Neural cell (in vitro differentiated cells): Measurements from ENCODE around the gene TOX2.

Experiments used
- EP300 ChIP-seq: fragments of 450-650 bp; conservative IDR thresholded peaks from 2 replicates; pipeline ENCODE4 v1.6.1; 2014; ENCODE audit warnings: antibody characterized with exemption, mild to moderate bottlenecking, moderate library complexity; ENCODE audit not compliant: poor library complexity, severe bottlenecking
- EZH2 ChIP-seq: fragments of 200-600, 300-800 bp; shearing (Covaris generic), sonication (generic); IDR thresholded peaks from 2 replicates; pipeline ENCODE4 v1.6.1; 2014; ENCODE audit warnings: antibody characterized with exemption, low read length, borderline replicate concordance, mild to moderate bottlenecking; ENCODE audit not compliant: insufficient read depth, poor library complexity, severe bottlenecking
- POLR2AphosphoS5 ChIP-seq: IDR thresholded peaks from 2 replicates; pipeline ENCODE4 v1.6.1; 2012
- RAD21 ChIP-seq: fragments of 450-650 bp; conservative IDR thresholded peaks from 2 replicates; pipeline ENCODE4 v1.6.1; 2014; ENCODE audit warnings: antibody characterized with exemption, mild to moderate bottlenecking, moderate library complexity
- TAF1 ChIP-seq: IDR thresholded peaks from 2 replicates; pipeline ENCODE4 v1.6.1; 2012; ENCODE audit warnings: low read depth
- TF ChIP-seq, protein P1 (sequence below): fragments of 450-650 bp; IDR thresholded peaks from 2 replicates; pipeline ENCODE4 v1.5.1; 2014; ENCODE audit warnings: antibody characterized with exemption, mild to moderate bottlenecking, moderate library complexity; ENCODE audit not compliant: poor library complexity, severe bottlenecking
- TF ChIP-seq, protein P2 (sequence below): IDR thresholded peaks from 2 replicates; pipeline ENCODE4 v1.6.1; 2012; ENCODE audit warnings: borderline replicate concordance

DNA sequence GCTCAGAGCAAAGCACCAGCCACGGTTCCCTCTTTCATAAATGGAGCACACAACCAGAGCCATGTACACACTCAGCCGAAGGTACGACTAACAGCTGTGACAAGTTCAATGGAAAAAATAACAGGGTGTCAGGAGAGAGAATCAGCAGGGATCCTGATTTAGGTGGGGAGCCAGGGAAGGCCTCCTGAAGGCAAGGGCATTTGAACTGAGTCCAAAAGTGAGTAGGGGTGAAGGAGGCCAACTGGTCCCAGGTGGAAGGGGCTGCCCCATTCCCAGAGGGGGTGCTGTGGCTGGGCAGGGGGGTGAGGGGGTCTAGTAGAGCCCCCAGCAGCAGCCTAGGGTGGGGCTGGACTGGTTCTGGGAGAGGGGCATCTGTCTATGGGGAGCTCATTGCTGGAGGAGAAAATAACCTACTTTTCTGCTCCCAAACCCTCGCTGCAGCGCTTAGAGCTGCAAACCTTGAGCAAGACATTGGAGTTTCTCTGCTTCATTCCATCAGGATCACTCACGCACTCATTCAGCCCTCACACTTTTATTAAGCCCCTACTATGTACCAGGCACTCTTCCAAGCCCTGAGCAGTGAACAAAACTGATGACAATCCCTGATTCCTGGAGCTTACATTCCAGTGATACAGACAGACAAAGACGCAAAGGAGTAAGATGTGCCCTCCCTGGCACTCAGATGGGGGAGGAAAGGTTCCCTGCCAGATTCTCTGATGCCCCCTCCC is 113.5 kb downstream of the TOX2 start:
- TF ChIP-seq EZH2 (no peak), EP300 (no peak), POLR2AphosphoS5 (no peak), TAF1 (no peak), RAD21 (no peak)
- TF ChIP-seq, protein P1, sequence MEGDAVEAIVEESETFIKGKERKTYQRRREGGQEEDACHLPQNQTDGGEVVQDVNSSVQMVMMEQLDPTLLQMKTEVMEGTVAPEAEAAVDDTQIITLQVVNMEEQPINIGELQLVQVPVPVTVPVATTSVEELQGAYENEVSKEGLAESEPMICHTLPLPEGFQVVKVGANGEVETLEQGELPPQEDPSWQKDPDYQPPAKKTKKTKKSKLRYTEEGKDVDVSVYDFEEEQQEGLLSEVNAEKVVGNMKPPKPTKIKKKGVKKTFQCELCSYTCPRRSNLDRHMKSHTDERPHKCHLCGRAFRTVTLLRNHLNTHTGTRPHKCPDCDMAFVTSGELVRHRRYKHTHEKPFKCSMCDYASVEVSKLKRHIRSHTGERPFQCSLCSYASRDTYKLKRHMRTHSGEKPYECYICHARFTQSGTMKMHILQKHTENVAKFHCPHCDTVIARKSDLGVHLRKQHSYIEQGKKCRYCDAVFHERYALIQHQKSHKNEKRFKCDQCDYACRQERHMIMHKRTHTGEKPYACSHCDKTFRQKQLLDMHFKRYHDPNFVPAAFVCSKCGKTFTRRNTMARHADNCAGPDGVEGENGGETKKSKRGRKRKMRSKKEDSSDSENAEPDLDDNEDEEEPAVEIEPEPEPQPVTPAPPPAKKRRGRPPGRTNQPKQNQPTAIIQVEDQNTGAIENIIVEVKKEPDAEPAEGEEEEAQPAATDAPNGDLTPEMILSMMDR = no peak
- TF ChIP-seq, protein P2, sequence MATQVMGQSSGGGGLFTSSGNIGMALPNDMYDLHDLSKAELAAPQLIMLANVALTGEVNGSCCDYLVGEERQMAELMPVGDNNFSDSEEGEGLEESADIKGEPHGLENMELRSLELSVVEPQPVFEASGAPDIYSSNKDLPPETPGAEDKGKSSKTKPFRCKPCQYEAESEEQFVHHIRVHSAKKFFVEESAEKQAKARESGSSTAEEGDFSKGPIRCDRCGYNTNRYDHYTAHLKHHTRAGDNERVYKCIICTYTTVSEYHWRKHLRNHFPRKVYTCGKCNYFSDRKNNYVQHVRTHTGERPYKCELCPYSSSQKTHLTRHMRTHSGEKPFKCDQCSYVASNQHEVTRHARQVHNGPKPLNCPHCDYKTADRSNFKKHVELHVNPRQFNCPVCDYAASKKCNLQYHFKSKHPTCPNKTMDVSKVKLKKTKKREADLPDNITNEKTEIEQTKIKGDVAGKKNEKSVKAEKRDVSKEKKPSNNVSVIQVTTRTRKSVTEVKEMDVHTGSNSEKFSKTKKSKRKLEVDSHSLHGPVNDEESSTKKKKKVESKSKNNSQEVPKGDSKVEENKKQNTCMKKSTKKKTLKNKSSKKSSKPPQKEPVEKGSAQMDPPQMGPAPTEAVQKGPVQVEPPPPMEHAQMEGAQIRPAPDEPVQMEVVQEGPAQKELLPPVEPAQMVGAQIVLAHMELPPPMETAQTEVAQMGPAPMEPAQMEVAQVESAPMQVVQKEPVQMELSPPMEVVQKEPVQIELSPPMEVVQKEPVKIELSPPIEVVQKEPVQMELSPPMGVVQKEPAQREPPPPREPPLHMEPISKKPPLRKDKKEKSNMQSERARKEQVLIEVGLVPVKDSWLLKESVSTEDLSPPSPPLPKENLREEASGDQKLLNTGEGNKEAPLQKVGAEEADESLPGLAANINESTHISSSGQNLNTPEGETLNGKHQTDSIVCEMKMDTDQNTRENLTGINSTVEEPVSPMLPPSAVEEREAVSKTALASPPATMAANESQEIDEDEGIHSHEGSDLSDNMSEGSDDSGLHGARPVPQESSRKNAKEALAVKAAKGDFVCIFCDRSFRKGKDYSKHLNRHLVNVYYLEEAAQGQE = no peak
